IMR-90 (cell line): ENCODE measurements around the gene PAPSS1.

Experiments used
- BHLHE40 ChIP-seq: fragments of 150-350 bp; IDR thresholded peaks from 2 replicates; pipeline ENCODE4 v1.6.1; 2016; ENCODE audit warnings: mild to moderate bottlenecking, low read depth, low read length
- CEBPB ChIP-seq: IDR thresholded peaks from 2 replicates; pipeline ENCODE4 v1.6.1; 2012; ENCODE audit warnings: low read depth, low read length, improper control_type of control experiment
- CHD1 ChIP-seq: IDR thresholded peaks from 2 replicates; pipeline ENCODE4 v1.6.1; 2012; ENCODE audit warnings: low read depth, low read length, improper control_type of control experiment
- MAFK ChIP-seq: IDR thresholded peaks from 2 replicates; pipeline ENCODE4 v1.6.1; 2012; ENCODE audit warnings: low read depth, low read length, improper control_type of control experiment
- NFE2L2 ChIP-seq: fragments of 150-350 bp; IDR thresholded peaks from 2 replicates; pipeline ENCODE4 v1.6.1; 2016; ENCODE audit warnings: low read depth, mild to moderate bottlenecking, low read length
- POLR2A ChIP-seq: IDR thresholded peaks from 2 replicates; pipeline ENCODE4 v1.6.1; 2012; ENCODE audit warnings: mild to moderate bottlenecking, low read depth, low read length
- USF2 ChIP-seq: fragments of 150-350 bp; IDR thresholded peaks from 2 replicates; pipeline ENCODE4 v1.6.1; 2017; ENCODE audit warnings: mild to moderate bottlenecking, antibody characterized with exemption, low read length, low read depth
- TF ChIP-seq, protein P1 (sequence below): conservative IDR thresholded peaks from 2 replicates; pipeline ENCODE4 v1.5.1; 2012; ENCODE audit warnings: mild to moderate bottlenecking, low read depth, low read length, improper control_type of control experiment
- TF ChIP-seq, protein P2 (sequence below): fragments of 150-350 bp; IDR thresholded peaks from 2 replicates; pipeline ENCODE4 v1.6.1; 2016; ENCODE audit warnings: low read depth, mild to moderate bottlenecking, low read length, moderate library complexity, borderline replicate concordance

DNA sequence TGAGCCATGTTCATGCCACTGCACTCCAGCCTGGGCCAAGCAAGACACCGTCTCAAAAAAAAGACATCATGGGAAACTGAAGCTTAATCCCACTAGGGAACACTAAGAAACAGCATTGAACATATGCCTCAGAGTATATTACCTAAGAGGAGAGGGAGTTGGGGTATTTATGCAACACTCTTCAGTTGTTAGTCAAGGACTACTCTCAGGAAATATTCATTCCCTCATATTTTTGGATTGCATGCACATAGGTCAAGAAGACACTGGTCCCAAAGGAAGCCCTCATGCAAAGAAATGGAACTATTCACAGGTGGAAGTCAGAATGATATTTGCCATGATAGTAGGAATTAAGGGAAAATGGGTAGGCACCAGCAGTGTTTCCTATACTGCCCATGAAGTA, 22.8 kb upstream of the PAPSS1 start:
- TF ChIP-seq, protein P1, sequence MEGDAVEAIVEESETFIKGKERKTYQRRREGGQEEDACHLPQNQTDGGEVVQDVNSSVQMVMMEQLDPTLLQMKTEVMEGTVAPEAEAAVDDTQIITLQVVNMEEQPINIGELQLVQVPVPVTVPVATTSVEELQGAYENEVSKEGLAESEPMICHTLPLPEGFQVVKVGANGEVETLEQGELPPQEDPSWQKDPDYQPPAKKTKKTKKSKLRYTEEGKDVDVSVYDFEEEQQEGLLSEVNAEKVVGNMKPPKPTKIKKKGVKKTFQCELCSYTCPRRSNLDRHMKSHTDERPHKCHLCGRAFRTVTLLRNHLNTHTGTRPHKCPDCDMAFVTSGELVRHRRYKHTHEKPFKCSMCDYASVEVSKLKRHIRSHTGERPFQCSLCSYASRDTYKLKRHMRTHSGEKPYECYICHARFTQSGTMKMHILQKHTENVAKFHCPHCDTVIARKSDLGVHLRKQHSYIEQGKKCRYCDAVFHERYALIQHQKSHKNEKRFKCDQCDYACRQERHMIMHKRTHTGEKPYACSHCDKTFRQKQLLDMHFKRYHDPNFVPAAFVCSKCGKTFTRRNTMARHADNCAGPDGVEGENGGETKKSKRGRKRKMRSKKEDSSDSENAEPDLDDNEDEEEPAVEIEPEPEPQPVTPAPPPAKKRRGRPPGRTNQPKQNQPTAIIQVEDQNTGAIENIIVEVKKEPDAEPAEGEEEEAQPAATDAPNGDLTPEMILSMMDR, result no peak
- TF ChIP-seq USF2 (no peak), BHLHE40 (no peak), POLR2A (no peak), CEBPB (no peak), CHD1 (no peak), MAFK (no peak), NFE2L2 (no peak)
- TF ChIP-seq, protein P2, sequence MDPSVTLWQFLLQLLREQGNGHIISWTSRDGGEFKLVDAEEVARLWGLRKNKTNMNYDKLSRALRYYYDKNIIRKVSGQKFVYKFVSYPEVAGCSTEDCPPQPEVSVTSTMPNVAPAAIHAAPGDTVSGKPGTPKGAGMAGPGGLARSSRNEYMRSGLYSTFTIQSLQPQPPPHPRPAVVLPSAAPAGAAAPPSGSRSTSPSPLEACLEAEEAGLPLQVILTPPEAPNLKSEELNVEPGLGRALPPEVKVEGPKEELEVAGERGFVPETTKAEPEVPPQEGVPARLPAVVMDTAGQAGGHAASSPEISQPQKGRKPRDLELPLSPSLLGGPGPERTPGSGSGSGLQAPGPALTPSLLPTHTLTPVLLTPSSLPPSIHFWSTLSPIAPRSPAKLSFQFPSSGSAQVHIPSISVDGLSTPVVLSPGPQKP, result no peak
